ENCODE results near the gene SSH2. TPM values are rescaled to one million over a fixed set of nuclear protein-coding genes. Genes with fewer than 3 reads are reported as not detected.

Gene SSH2
- total RNA-seq, 1 experiment from 2014 or later = 14.6 TPM

- no peaks in the 10 kb centered on the region for H3K23me2 ChIP-seq (ENCODE audit: insufficient read length, low read depth, low read length, poor library complexity, severe bottlenecking)
- no peaks in the 10 kb centered on the region for H3K79me1 ChIP-seq (ENCODE audit: insufficient read depth, low read depth, low read length, poor library complexity, severe bottlenecking)
- H3K56ac ChIP-seq (ENCODE audit: insufficient read length, low read depth, low read length) = no peak overlapping the region
- H3K4me2 ChIP-seq (ENCODE audit: insufficient read depth, insufficient read length, low read length) = no peak overlapping the region
- H4K8ac ChIP-seq (replicated peaks; ENCODE audit: insufficient read length, low read depth, low read length) = no peak overlapping the region
- DNase-seq = no peak
- no peak overlapping the region for H4K5ac ChIP-seq (ENCODE audit: insufficient read length, low read depth, low read length)
- H3K27ac ChIP-seq (ENCODE audit: insufficient read length, low read depth, low read length) = no peak overlapping the region
- H2AFZ ChIP-seq (ENCODE audit: low read length) = no peak overlapping the region
- H4K20me1 ChIP-seq (ENCODE audit: control insufficient read depth, insufficient read depth, insufficient read length) = no peaks in the 10 kb centered on the region
- H3K23ac ChIP-seq (ENCODE audit: insufficient read length, low read depth, low read length) = no peak overlapping the region
- peaks cover 10 to 16% (median 13%) of the 10 kb centered on the region in 3 experiments for H3K36me3 Mint-ChIP-seq (ENCODE audit: insufficient read depth in 1 of 3, low read depth in 3 of 3)
- H2BK120ac ChIP-seq (ENCODE audit: low read depth, low read length, poor library complexity, severe bottlenecking) = no peak overlapping the region
- no peak overlapping the region for H2BK5ac ChIP-seq (ENCODE audit: insufficient read length, low read length)
- H2BK20ac ChIP-seq (ENCODE audit: low read depth, low read length, poor library complexity, severe bottlenecking) = no peak overlapping the region
- H3K9me3 ChIP-seq (ENCODE audit: control insufficient read depth, low read depth, low read length) = no peaks in the 10 kb centered on the region
- no peak overlapping the region for H3K27ac Mint-ChIP-seq
- H3K4me1 Mint-ChIP-seq = no peaks in the 10 kb centered on the region
- H3K4me3 Mint-ChIP-seq = no peak overlapping the region
- peaks cover 16 to 26% of the 10 kb centered on the region in 2 experiments for H3K9me3 Mint-ChIP-seq
- H3T11ph ChIP-seq (ENCODE audit: low read length) = no peak overlapping the region
- H3K4me1 ChIP-seq (ENCODE audit: insufficient read depth, low read length) = no peaks in the 10 kb centered on the region
- H2BK15ac ChIP-seq (ENCODE audit: low read depth, low read length) = no peak overlapping the region
- TF ChIP-seq CTCF (conservative IDR thresholded peaks at IDR 0.05) = no peak
- no peak overlapping the region for H2AK5ac ChIP-seq (ENCODE audit: insufficient read length, low read length)
- no CpG with 5 or more reads among the region's 3 CpGs for WGBS (ENCODE audit: extremely low coverage, insufficient read length, low lambda C conversion rate)
- no peak overlapping the region for H3K18ac ChIP-seq (ENCODE audit: insufficient read length, low read depth, low read length)
- peaks cover 1% of the 10 kb centered on the region; the same call in 1 of the 2 replicates for H3K27me3 Mint-ChIP-seq (ENCODE audit: low read depth)
- no peak overlapping the region for H4K91ac ChIP-seq (ENCODE audit: insufficient read length, low read depth, low read length)
- no peaks in the 10 kb centered on the region; the same call in 1 of the 2 replicates for H3K79me2 ChIP-seq (ENCODE audit: insufficient read depth, low read length)
- H2BK12ac ChIP-seq (ENCODE audit: insufficient read length, low read depth, low read length) = no peak overlapping the region
- H3K9ac ChIP-seq (ENCODE audit: extremely low read depth, insufficient read length, low read length) = no peak overlapping the region
- H3K4ac ChIP-seq (ENCODE audit: low read depth, low read length) = no peak overlapping the region
- no peak overlapping the region for H3K14ac ChIP-seq (ENCODE audit: insufficient read depth, low read length)
- no peaks in the 10 kb centered on the region for H3K27me3 ChIP-seq (ENCODE audit: insufficient read depth, low read length)
These were observed 24.2 kb downstream of the SSH2 start for GRCh38 chr17:29905879-29906167.

Measured in H9 (cell line).